ENCODE data around the gene OSBPL9.
"Not testable (repeated sequence)": the region's sequence is repeated elsewhere in the genome, so short reads cannot be mapped to it uniquely, and the experiment has no call there.

The OSBPL9 gene

GRCh38 chr1:51636764-51637522, 20.1 kb downstream of the OSBPL9 start:
- DNase-seq (ENCODE audit: low spot score), result no peak

GRCh38 chr1:51638350-51638749, 21.5 kb downstream of the OSBPL9 start:
- DNase-seq (ENCODE audit: low spot score), result no peak

GRCh38 chr1:51639694-51640093, 22.8 kb downstream of the OSBPL9 start:
- no peak for DNase-seq (ENCODE audit: low spot score)

GRCh38 chr1:51641096-51641495, 24.2 kb downstream of the OSBPL9 start:
- no peak for DNase-seq (ENCODE audit: low spot score)

GRCh38 chr1:51642739-51643142, 25.8 kb downstream of the OSBPL9 start:
- DNase-seq (ENCODE audit: low spot score), result no peak

GRCh38 chr1:51643362-51643761, 26.5 kb downstream of the OSBPL9 start:
- no peak for DNase-seq (ENCODE audit: low spot score)

- DNase-seq (ENCODE audit: low spot score), result no peak
Observed at GRCh38 chr1:51644020-51644419, 27.1 kb downstream of the OSBPL9 start.

- DNase-seq (ENCODE audit: low spot score), result no peak
Observed at GRCh38 chr1:51644533-51645197, 27.8 kb downstream of the OSBPL9 start.

GRCh38 chr1:51646592-51646991, 29.7 kb downstream of the OSBPL9 start:
- not testable (repeated sequence) for DNase-seq (ENCODE audit: low spot score)

GRCh38 chr1:51648180-51649109, 31.6 kb downstream of the OSBPL9 start:
- DNase-seq (ENCODE audit: low spot score), result no peak

GRCh38 chr1:51649593-51650091, 32.8 kb downstream of the OSBPL9 start:
- DNase-seq (ENCODE audit: low spot score), result no peak

- DNase-seq (ENCODE audit: low spot score), result no peak
Observed at GRCh38 chr1:51650198-51650597, 33.3 kb downstream of the OSBPL9 start.

- no peak for DNase-seq (ENCODE audit: low spot score)
Observed at GRCh38 chr1:51651552-51651942, 34.7 kb downstream of the OSBPL9 start.

- no peak for DNase-seq (ENCODE audit: low spot score)
Observed at GRCh38 chr1:51652599-51652998, 35.7 kb downstream of the OSBPL9 start.

- DNase-seq (ENCODE audit: low spot score), result no peak
Observed at GRCh38 chr1:51653127-51653526, 36.2 kb downstream of the OSBPL9 start.

GRCh38 chr1:51654000-51654399, 37.1 kb downstream of the OSBPL9 start:
- DNase-seq (ENCODE audit: low spot score), result no peak

GRCh38 chr1:51656374-51656773, 39.5 kb downstream of the OSBPL9 start:
- no peak for DNase-seq (ENCODE audit: low spot score)

GRCh38 chr1:51660580-51660979, 43.7 kb downstream of the OSBPL9 start:
- no peak for DNase-seq (ENCODE audit: low spot score)

GRCh38 chr1:51661081-51661518, 44.2 kb downstream of the OSBPL9 start:
- no peak for DNase-seq (ENCODE audit: low spot score)

GRCh38 chr1:51663105-51663504, 46.2 kb downstream of the OSBPL9 start:
- DNase-seq (ENCODE audit: low spot score), result no peak

GRCh38 chr1:51663721-51664120, 46.8 kb downstream of the OSBPL9 start:
- DNase-seq (ENCODE audit: low spot score), result no peak
